ENCODE results near the gene AK3. TPM values are rescaled to one million over a fixed set of nuclear protein-coding genes. Genes with fewer than 3 reads are reported as not detected.

AK3 gene
- total and polyA plus RNA-seq, 10 of the 15 experiments (the other 5 are each of a cell fraction or from before 2014, with no cell fraction given): 14.2 to 86.6 (median 43.9) TPM

- Histone ChIP-seq H3K36me3 (ENCODE audit: control insufficient read depth in 2 of 2, insufficient read depth in 2 of 2, low read length in 1 of 2) (peaks cover 8 to 33% of the 10 kb centered on the region in 2 experiments), H3K4me3 (no peak overlapping the region), H3K27me3 (replicated peaks in 1 of 2; ENCODE audit: control insufficient read depth in 2 of 2, insufficient read depth in 2 of 2, low read length in 1 of 2) (no peaks in the 10 kb centered on the region), H3K4me2 (ENCODE audit: control insufficient read depth, insufficient read depth) (no peak overlapping the region), H4K20me1 (ENCODE audit: control insufficient read depth, insufficient read depth) (no peaks in the 10 kb centered on the region), H3K9ac (ENCODE audit: control insufficient read depth, insufficient read depth, low read length) (no peak overlapping the region), H3K4me1 (ENCODE audit: control insufficient read depth, insufficient read depth, low read length) (no peaks in the 10 kb centered on the region), H3K27ac (ENCODE audit: control insufficient read depth, insufficient read depth) (no peak overlapping the region), H3K79me2 (ENCODE audit: control insufficient read depth, insufficient read depth, low read length) (no peaks in the 10 kb centered on the region), H2AFZ (ENCODE audit: control insufficient read depth, low read depth, low read length) (no peak overlapping the region), H3K9me3 (replicated peaks; ENCODE audit: control insufficient read depth, insufficient read depth, low read length) (no peaks in the 10 kb centered on the region; the same call in 2 of the 3 replicates)
- in situ Hi-C loops (cut with MboI): no loop called here
- ATAC-seq (no peak), FAIRE-seq (peak; percentile 95), DNase-seq (ENCODE audit: low read depth, low spot score) (no peak)
- intact Hi-C loops (cut with micrococcal nuclease; ENCODE audit: unreplicated experiment): no loop called here
- POLR2A ChIA-PET: no interaction called here
- RAD21 ChIA-PET (ENCODE audit: unreplicated experiment): no interaction called here
- CTCF ChIA-PET: interaction anchor here (1.3 kb wide), 1 partner anchor 27 kb away, joined by 4 read pairs; the partner anchor contains the start of gene AK3
- WGBS (ENCODE audit: insufficient coverage, insufficient replicate concordance, low lambda C conversion rate, missing lambda C conversion rate): 71% methylated on average over 7 of the region's 7 CpGs
- TF ChIP-seq RUNX3 (IDR thresholded peaks at IDR 0.05; ENCODE audit: low read length): no peak
- TF ChIP-seq CBX3 (IDR thresholded peaks at IDR 0.05; ENCODE audit: borderline replicate concordance, low read depth): no peak
- no peak for TF ChIP-seq ESRRA (IDR thresholded peaks at IDR 0.05; ENCODE audit: low read length)
- no TSS peak for BruUV-seq (replicated peaks)
- SMC1A ChIA-PET (ENCODE audit: uncharacterized antibody, unreplicated experiment): interaction anchor here (1.5 kb wide), 1 partner anchor 8 kb away, joined by 4 read pairs; no protein-coding TSS in a partner anchor
Measured at GRCh38 chr9:4713849-4714248, 27.2 kb downstream of the AK3 start.

DNA sequence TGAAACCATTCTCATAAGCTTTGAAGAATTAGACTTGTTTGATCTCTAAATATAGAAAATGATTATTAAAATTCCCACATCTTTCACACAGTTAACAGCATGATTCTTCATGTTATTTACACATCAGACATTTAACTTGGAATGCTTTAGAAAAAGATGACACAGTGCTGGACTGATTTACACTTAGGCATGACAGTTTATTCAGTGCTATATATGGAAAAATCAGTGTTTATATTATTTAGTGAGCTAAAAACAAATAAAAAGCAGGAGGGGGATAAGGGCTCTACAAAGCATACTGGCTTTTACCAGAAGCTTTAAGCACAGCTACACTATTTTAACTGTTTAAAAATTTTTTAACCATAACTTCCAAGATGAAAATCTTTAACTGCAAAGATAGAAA, 31.6 kb downstream of the AK3 start:
- ChIA-PET RAD21 (ENCODE audit: unreplicated experiment) (no interaction called here), POLR2A (no interaction called here), CTCF (interaction anchor here (0.7 kb wide), 1 partner anchor 42 kb away, joined by 3 read pairs; no protein-coding TSS in a partner anchor), SMC1A (ENCODE audit: uncharacterized antibody, unreplicated experiment) (interaction anchor here (1.0 to 1.3 kb wide), 2 partner anchors 30 to 33 kb away, joined by 3 read pairs; no protein-coding TSS in a partner anchor)
- no peaks in the 10 kb centered on the region for H3K27me3 ChIP-seq (replicated peaks in 1 of 2; ENCODE audit: control insufficient read depth in 2 of 2, insufficient read depth in 2 of 2, low read length in 1 of 2)
- H3K36me3 ChIP-seq (ENCODE audit: control insufficient read depth in 2 of 2, insufficient read depth in 2 of 2, low read length in 1 of 2): peaks cover 1 to 15% of the 10 kb centered on the region in 2 experiments
- H3K4me1 ChIP-seq (ENCODE audit: control insufficient read depth, insufficient read depth, low read length): no peaks in the 10 kb centered on the region
- no peak overlapping the region for H3K27ac ChIP-seq (ENCODE audit: control insufficient read depth, insufficient read depth)
- H3K4me3 ChIP-seq: no peak overlapping the region
- in situ Hi-C loops (cut with MboI) (no loop called here), intact Hi-C loops (cut with micrococcal nuclease; ENCODE audit: unreplicated experiment) (no loop called here)
- DNase-seq (ENCODE audit: low read depth, low spot score) (no peak), FAIRE-seq (no peak), ATAC-seq (no peak)
- H2AFZ ChIP-seq (ENCODE audit: control insufficient read depth, low read depth, low read length): no peak overlapping the region
- no peak overlapping the region for H3K4me2 ChIP-seq (ENCODE audit: control insufficient read depth, insufficient read depth)
- no peaks in the 10 kb centered on the region for H3K79me2 ChIP-seq (ENCODE audit: control insufficient read depth, insufficient read depth, low read length)
- no TSS peak for BruUV-seq (replicated peaks)
- no peaks in the 10 kb centered on the region for H4K20me1 ChIP-seq (ENCODE audit: control insufficient read depth, insufficient read depth)
- H3K9me3 ChIP-seq (replicated peaks; ENCODE audit: control insufficient read depth, insufficient read depth, low read length): no peaks in the 10 kb centered on the region
- no peak overlapping the region for H3K9ac ChIP-seq (ENCODE audit: control insufficient read depth, insufficient read depth, low read length)
- TF ChIP-seq GABPA (IDR thresholded peaks at IDR 0.05; ENCODE audit: low read depth): no peak
- TF ChIP-seq MEF2B (IDR thresholded peaks at IDR 0.05; ENCODE audit: partially characterized antibody, poor library complexity, severe bottlenecking): no peak
- no peak for TF ChIP-seq JUND (IDR thresholded peaks at IDR 0.05; ENCODE audit: low read depth, low read length)
- no peak for TF ChIP-seq ZNF207 (IDR thresholded peaks at IDR 0.05; ENCODE audit: borderline replicate concordance)
- TF ChIP-seq HCFC1 (IDR thresholded peaks at IDR 0.05; ENCODE audit: low read length): no peak
- no peak for TF ChIP-seq ZZZ3 (IDR thresholded peaks at IDR 0.05; ENCODE audit: control insufficient read depth, insufficient read length, low read depth)
- no peak for TF ChIP-seq MYB (IDR thresholded peaks at IDR 0.05; ENCODE audit: borderline replicate concordance, low read depth, low read length)
- no peak for TF ChIP-seq ZNF384 (IDR thresholded peaks at IDR 0.05; ENCODE audit: borderline replicate concordance, low read depth, low read length)
- no peak for TF ChIP-seq ZNF24 (IDR thresholded peaks at IDR 0.05)
- TF ChIP-seq ZBED1 (IDR thresholded peaks at IDR 0.05; ENCODE audit: borderline replicate concordance): no peak
- TF ChIP-seq CREB1 (IDR thresholded peaks at IDR 0.05; ENCODE audit: low read depth): no peak
- no peak for TF ChIP-seq CBX3 (IDR thresholded peaks at IDR 0.05; ENCODE audit: borderline replicate concordance, low read depth)
- TF ChIP-seq, protein P1, sequence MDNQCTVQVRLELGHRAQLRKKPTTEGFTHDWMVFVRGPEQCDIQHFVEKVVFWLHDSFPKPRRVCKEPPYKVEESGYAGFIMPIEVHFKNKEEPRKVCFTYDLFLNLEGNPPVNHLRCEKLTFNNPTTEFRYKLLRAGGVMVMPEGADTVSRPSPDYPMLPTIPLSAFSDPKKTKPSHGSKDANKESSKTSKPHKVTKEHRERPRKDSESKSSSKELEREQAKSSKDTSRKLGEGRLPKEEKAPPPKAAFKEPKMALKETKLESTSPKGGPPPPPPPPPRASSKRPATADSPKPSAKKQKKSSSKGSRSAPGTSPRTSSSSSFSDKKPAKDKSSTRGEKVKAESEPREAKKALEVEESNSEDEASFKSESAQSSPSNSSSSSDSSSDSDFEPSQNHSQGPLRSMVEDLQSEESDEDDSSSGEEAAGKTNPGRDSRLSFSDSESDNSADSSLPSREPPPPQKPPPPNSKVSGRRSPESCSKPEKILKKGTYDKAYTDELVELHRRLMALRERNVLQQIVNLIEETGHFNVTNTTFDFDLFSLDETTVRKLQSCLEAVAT (IDR thresholded peaks at IDR 0.05): no peak
